Measurements from ENCODE around the gene FKBP14.

FKBP14 gene

DNA sequence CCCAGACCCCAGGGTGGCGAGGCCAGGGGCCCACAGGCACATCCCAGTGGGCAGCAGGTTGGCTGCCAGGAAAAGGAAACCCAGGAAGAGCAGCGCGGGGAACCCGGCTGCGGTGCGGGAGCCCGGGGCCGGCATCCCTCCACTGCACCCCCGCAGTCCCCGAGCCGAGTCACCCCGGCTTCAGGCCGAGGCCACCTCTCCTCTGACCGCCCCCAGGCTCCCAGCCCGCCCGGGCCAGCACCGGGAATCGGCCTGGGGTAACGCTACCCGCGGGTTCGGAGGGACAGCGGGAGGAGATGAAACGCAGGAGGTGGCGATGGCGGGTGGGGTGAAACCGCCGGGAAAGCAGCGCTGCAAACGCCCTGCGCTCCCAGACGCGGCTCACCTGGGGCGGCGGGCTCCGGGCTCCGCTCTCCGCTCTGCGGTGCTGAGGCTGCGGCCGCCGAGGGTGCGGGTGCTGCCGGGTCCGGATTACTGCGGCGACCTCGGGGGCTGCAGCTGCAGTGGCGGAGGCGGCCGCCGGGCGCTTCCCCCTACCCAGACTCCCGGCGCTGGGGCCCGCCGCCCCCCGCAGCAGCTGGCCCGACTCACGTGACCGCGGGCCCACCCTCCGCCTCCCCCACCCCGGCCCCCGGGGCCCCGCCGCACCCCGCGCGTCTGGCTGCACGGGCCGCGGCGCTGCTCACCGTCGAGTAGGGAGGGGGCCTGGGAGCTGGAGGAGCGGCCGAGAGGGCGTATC, 37.1 kb downstream of the FKBP14 start, which contains the start of gene SCRN1:
Gene SCRN1 (minus strand): TSS at position 545 of the 739 bp plus-strand sequence. CDS start 20,734 bp downstream, outside the sequence.
- peaks cover 5 to 14% of the 10 kb centered on the region in 2 donors for H3K4me1 ChIP-seq (ENCODE audit: control insufficient read depth in 2 of 2, insufficient read depth in 1 of 2, low read depth in 1 of 2, low read length in 2 of 2)
- peak within 1 kb of the TSS; percentile 98 for H2BK15ac ChIP-seq (ENCODE audit: low read length)
- peaks cover 4 to 5% of the 10 kb centered on the region in 2 donors for H3K9me3 ChIP-seq (replicated peaks in 1 of 2; ENCODE audit: control insufficient read depth in 2 of 2, insufficient read depth in 1 of 2, low read depth in 1 of 2, low read length in 2 of 2)
- H2BK120ac ChIP-seq (ENCODE audit: low read depth, low read length): peak within 1 kb of the TSS; percentile 83
- H2AFZ ChIP-seq (ENCODE audit: low read length): peak within 1 kb of the TSS; percentile 94
- H4K91ac ChIP-seq (ENCODE audit: low read depth, low read length, poor library complexity): no peak within 1 kb of the TSS
- H3K79me1 ChIP-seq (ENCODE audit: low read depth, low read length): peaks cover 6% of the 10 kb centered on the region
- peak within 1 kb of the TSS; percentile 76 for H4K8ac ChIP-seq (ENCODE audit: low read depth, low read length)
- H3K4ac ChIP-seq (ENCODE audit: low read length): peak within 1 kb of the TSS; percentile 91
- peak within 1 kb of the TSS; percentile 97 for H3K14ac ChIP-seq (ENCODE audit: low read length)
- H3K4me3 ChIP-seq (ENCODE audit: low read length in 2 of 2): peak within 1 kb of the TSS; percentile 99 to 100
- H3K36me3 ChIP-seq (replicated peaks in 1 of 2; ENCODE audit: control insufficient read depth in 2 of 2, insufficient read depth in 2 of 2, low read length in 2 of 2): no peaks in the 10 kb centered on the region
- WGBS, 2 donors (ENCODE audit: extremely low coverage in 2 of 2, insufficient read length in 2 of 2, insufficient replicate concordance in 1 of 2): no CpG with 5 or more reads among the region's 79 CpGs
- peak within 1 kb of the TSS; percentile 39 for H3K27ac ChIP-seq (replicated peaks; ENCODE audit: low read length)
- no peaks in the 10 kb centered on the region for H3K27me3 ChIP-seq (ENCODE audit: control insufficient read depth in 3 of 3, insufficient read depth in 3 of 3, low read depth in 1 of 3, low read length in 3 of 3)
- peak within 1 kb of the TSS; percentile 85 for H3K4me2 ChIP-seq (ENCODE audit: insufficient read depth, low read length, poor library complexity, severe bottlenecking)
- peak; percentile 42 for DNase-seq (ENCODE audit: low spot score)
- H3K23ac ChIP-seq (ENCODE audit: low read depth, low read length, poor library complexity): peak within 1 kb of the TSS; percentile 95
- H3K9ac ChIP-seq (ENCODE audit: low read depth, low read length, poor library complexity): peak within 1 kb of the TSS; percentile 95
- H2AK5ac ChIP-seq (ENCODE audit: low read depth, low read length): peak within 1 kb of the TSS; percentile 90
- H2BK5ac ChIP-seq (ENCODE audit: low read length): peak within 1 kb of the TSS; percentile 88
- no peak within 1 kb of the TSS for H2BK12ac ChIP-seq (ENCODE audit: low read length)
- peak within 1 kb of the TSS; percentile 100 for H3K18ac ChIP-seq (ENCODE audit: low read length)

DNA sequence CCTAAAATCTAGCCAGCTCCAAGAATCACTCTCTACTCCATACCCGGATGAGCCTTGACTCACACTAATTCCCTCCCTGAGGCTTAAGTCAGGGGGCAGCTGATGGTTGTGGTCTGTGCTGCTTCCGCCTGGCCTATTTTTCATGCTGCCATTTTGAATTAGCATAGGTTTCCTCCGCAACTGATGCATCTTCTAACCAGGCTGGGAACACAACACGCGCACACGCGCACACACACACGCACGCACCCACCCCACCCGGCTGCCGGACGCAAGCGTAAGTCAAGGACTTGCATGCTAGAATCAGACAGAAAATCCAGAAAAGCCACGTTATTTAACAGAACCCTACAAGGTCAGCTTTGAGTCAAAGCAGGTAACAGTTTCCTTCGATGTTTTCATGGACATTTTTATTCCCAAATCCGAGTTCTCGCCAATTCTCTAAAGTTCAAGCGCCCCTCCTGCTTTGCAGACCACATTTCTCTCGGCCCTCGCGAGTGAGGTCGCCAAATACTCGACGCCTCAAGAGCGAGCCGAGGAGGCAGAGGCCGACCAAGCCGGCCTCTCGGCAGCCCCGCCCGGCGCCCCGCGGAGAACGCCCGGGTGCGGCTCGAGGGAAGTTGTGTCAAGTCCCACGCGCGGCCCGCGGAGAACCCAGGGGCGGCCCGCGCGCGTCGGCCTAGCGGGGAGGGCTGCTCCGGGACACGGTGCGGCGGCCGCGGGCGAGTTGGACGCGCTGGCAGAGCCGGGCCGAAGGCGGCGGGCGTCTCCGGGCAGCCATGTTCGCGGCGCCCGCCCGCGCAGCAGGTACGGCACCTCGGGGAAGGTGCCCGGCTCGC, 37.9 kb downstream of the FKBP14 start:
- no peaks in the 10 kb centered on the region for H3K27me3 ChIP-seq (ENCODE audit: control insufficient read depth in 3 of 3, insufficient read depth in 3 of 3, low read depth in 1 of 3, low read length in 3 of 3)
- peaks cover 5 to 14% of the 10 kb centered on the region in 2 donors for H3K4me1 ChIP-seq (ENCODE audit: control insufficient read depth in 2 of 2, insufficient read depth in 1 of 2, low read depth in 1 of 2, low read length in 2 of 2)
- H2AFZ ChIP-seq (ENCODE audit: low read length): peak overlapping the region; percentile 94
- WGBS, 2 donors (ENCODE audit: extremely low coverage in 2 of 2, insufficient read length in 2 of 2, insufficient replicate concordance in 1 of 2): no CpG with 5 or more reads among the region's 75 CpGs
- H2BK15ac ChIP-seq (ENCODE audit: low read length): no peak overlapping the region
- H3K4ac ChIP-seq (ENCODE audit: low read length): no peak overlapping the region
- H3K23ac ChIP-seq (ENCODE audit: low read depth, low read length, poor library complexity): peak overlapping the region; percentile 95
- no peak overlapping the region for H3K27ac ChIP-seq (replicated peaks; ENCODE audit: low read length)
- H3K9me3 ChIP-seq (replicated peaks in 1 of 2; ENCODE audit: control insufficient read depth in 2 of 2, insufficient read depth in 1 of 2, low read depth in 1 of 2, low read length in 2 of 2): peaks cover 4 to 7% of the 10 kb centered on the region in 2 donors
- peak overlapping the region; percentile 97 for H3K14ac ChIP-seq (ENCODE audit: low read length)
- peak overlapping the region; percentile 76 for H4K8ac ChIP-seq (ENCODE audit: low read depth, low read length)
- peaks cover 6% of the 10 kb centered on the region for H3K79me1 ChIP-seq (ENCODE audit: low read depth, low read length)
- H2BK5ac ChIP-seq (ENCODE audit: low read length): peak overlapping the region; percentile 88
- peak overlapping the region; percentile 100 for H3K18ac ChIP-seq (ENCODE audit: low read length)
- no peak overlapping the region for H2BK12ac ChIP-seq (ENCODE audit: low read length)
- peak overlapping the region; percentile 95 for H3K9ac ChIP-seq (ENCODE audit: low read depth, low read length, poor library complexity)
- peaks cover 0 to 3% of the 10 kb centered on the region in 2 donors for H3K36me3 ChIP-seq (replicated peaks in 1 of 2; ENCODE audit: control insufficient read depth in 2 of 2, insufficient read depth in 2 of 2, low read length in 2 of 2)
- H3K4me2 ChIP-seq (ENCODE audit: insufficient read depth, low read length, poor library complexity, severe bottlenecking): peak overlapping the region; percentile 85
- peak; percentile 26 for DNase-seq (ENCODE audit: low spot score)
- peak overlapping the region; percentile 83 for H2BK120ac ChIP-seq (ENCODE audit: low read depth, low read length)
- peak overlapping the region; percentile 99 to 100 for H3K4me3 ChIP-seq (ENCODE audit: low read length in 2 of 2)
- no peak overlapping the region for H4K91ac ChIP-seq (ENCODE audit: low read depth, low read length, poor library complexity)
- peak overlapping the region; percentile 90 for H2AK5ac ChIP-seq (ENCODE audit: low read depth, low read length)

DNA sequence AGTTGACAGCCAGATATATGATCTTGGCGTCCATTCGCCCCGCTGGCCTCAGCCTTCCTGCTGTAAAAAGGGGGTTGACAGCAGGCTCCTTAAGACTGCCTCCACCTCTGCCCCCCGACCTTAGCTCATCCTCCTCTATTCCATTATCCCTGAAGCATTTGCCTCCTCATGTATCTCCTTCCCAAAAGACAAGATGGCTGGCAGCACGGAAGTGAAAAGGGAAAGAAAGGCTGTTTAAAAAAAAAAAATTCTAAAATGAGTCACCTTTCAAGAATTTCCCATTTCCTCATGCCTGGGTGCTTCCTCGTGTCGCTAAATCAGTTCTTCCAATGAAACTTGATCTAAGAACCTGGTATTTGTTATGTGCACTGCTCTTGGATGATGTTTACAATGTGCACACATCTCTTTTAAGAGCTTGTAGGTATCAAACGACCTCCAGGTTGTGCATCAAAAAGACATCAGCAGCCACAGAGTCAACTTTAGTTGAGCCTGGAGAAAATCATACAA, 38.6 kb downstream of the FKBP14 start:
- peak; percentile 31 for DNase-seq (ENCODE audit: low spot score)
- WGBS, 2 donors (ENCODE audit: extremely low coverage in 2 of 2, insufficient read length in 2 of 2, insufficient replicate concordance in 1 of 2): no CpG with 5 or more reads among the region's 8 CpGs

More for the DNA sequence above, 38.6 kb downstream of the FKBP14 start:
- Histone ChIP-seq H2AK5ac (ENCODE audit: low read depth, low read length) (no peak overlapping the region), H3K27ac (replicated peaks; ENCODE audit: low read length) (no peak overlapping the region), H3K36me3 (replicated peaks in 1 of 2; ENCODE audit: control insufficient read depth in 2 of 2, insufficient read depth in 2 of 2, low read length in 2 of 2) (peaks cover 0 to 6% of the 10 kb centered on the region in 2 donors), H3K27me3 (ENCODE audit: control insufficient read depth in 3 of 3, insufficient read depth in 3 of 3, low read depth in 1 of 3, low read length in 3 of 3) (no peaks in the 10 kb centered on the region), H4K91ac (ENCODE audit: low read depth, low read length, poor library complexity) (no peak overlapping the region), H3K79me1 (ENCODE audit: low read depth, low read length) (peaks cover 6% of the 10 kb centered on the region), H3K14ac (ENCODE audit: low read length) (no peak overlapping the region), H3K23ac (ENCODE audit: low read depth, low read length, poor library complexity) (no peak overlapping the region), H2BK120ac (ENCODE audit: low read depth, low read length) (no peak overlapping the region), H2BK12ac (ENCODE audit: low read length) (no peak overlapping the region), H2BK5ac (ENCODE audit: low read length) (no peak overlapping the region), H3K18ac (ENCODE audit: low read length) (no peak overlapping the region), H3K4me2 (ENCODE audit: insufficient read depth, low read length, poor library complexity, severe bottlenecking) (peak overlapping the region; percentile 21), H3K9me3 (replicated peaks in 1 of 2; ENCODE audit: control insufficient read depth in 2 of 2, insufficient read depth in 1 of 2, low read depth in 1 of 2, low read length in 2 of 2) (peaks cover 4 to 8% of the 10 kb centered on the region in 2 donors), H3K9ac (ENCODE audit: low read depth, low read length, poor library complexity) (no peak overlapping the region), H2BK15ac (ENCODE audit: low read length) (no peak overlapping the region), H3K4me1 (ENCODE audit: control insufficient read depth in 2 of 2, insufficient read depth in 1 of 2, low read depth in 1 of 2, low read length in 2 of 2) (peaks cover 5 to 14% of the 10 kb centered on the region in 2 donors), H3K4me3 (ENCODE audit: low read length in 2 of 2) (peak overlapping the region in 1 of 2 donors; percentile 99), H3K4ac (ENCODE audit: low read length) (no peak overlapping the region), H2AFZ (ENCODE audit: low read length) (peak overlapping the region; percentile 94), H4K8ac (ENCODE audit: low read depth, low read length) (no peak overlapping the region)

Measured in neuronal stem cell (in vitro differentiated cells).